A549 (cell line): ENCODE measurements around the gene CIB4.

ENCODE experiments used
- CEBPB ChIP-seq, 2 experiments: fragments of >200 bp in 1 of 2; sonication (Bioruptor Twin) in 1 of 2; formaldehyde crosslinking in 1 of 2; IDR thresholded peaks; 2 replicates each; pipeline ENCODE4 v1.6.1; 2012 to 2016
- EP300 ChIP-seq, 2 experiments: fragments of >200 bp; sonication (Bioruptor Twin); formaldehyde crosslinking; IDR thresholded peaks; 2 replicates in 1 of 2; 3 replicates in 1 of 2; pipeline ENCODE4 v1.6.1; 2016 to 2017
- ESRRA ChIP-seq: fragments of 150-350 bp; IDR thresholded peaks from 2 replicates; pipeline ENCODE4 v1.6.1; 2014; ENCODE audit warnings: mild to moderate bottlenecking, low read length, borderline replicate concordance
- JUN ChIP-seq, 2 experiments: fragments of >200 bp; sonication (Bioruptor Twin); formaldehyde crosslinking; IDR thresholded peaks; 2 replicates in 1 of 2; 3 replicates in 1 of 2; pipeline ENCODE4 v1.6.1; 2016 to 2017
- JUNB ChIP-seq: fragments of >200 bp; sonication (Bioruptor Twin); formaldehyde crosslinking; IDR thresholded peaks from 2 replicates; pipeline ENCODE4 v1.6.1; 2016
- POLR2A ChIP-seq: IDR thresholded peaks from 2 replicates; pipeline ENCODE4 v1.6.1; 2012; ENCODE audit warnings: mild to moderate bottlenecking, low read length
- RAD21 ChIP-seq, 2 experiments: fragments of >200 bp in 1 of 2; sonication (Bioruptor Twin) in 1 of 2; formaldehyde crosslinking in 1 of 2; IDR thresholded peaks in 1 of 2; conservative IDR thresholded peaks in 1 of 2; 2 replicates in 1 of 2; 3 replicates in 1 of 2; pipeline ENCODE4 v1.6.1; 2012 to 2018; ENCODE audit warnings: inconsistent platforms in 1 of 2
- RFX5 ChIP-seq: fragments of 450-650 bp; IDR thresholded peaks from 2 replicates; pipeline ENCODE4 v1.7.1; 2014; ENCODE audit warnings: antibody characterized with exemption, mild to moderate bottlenecking, moderate library complexity
- SMC3 ChIP-seq: fragments of >200 bp; sonication (Bioruptor Twin); formaldehyde crosslinking; IDR thresholded peaks from 3 replicates; pipeline ENCODE4 v1.6.1; 2018; ENCODE audit warnings: inconsistent platforms
- TF ChIP-seq, protein P1 (sequence below): fragments of >200 bp; sonication (Bioruptor Twin); formaldehyde crosslinking; IDR thresholded peaks from 3 replicates; pipeline ENCODE4 v1.5.1; 2016
- TF ChIP-seq, protein P2 (sequence below): fragments of >200 bp; sonication (Bioruptor Twin); formaldehyde crosslinking; IDR thresholded peaks from 3 replicates; pipeline ENCODE4 v1.6.1; 2016
- TF ChIP-seq, protein P3 (sequence below): fragments of 450-650 bp; IDR thresholded peaks from 2 replicates; pipeline ENCODE4 v1.6.1; 2014; ENCODE audit warnings: antibody characterized with exemption
- TF ChIP-seq, protein P4 (sequence below): IDR thresholded peaks from 2 replicates; pipeline ENCODE4 v1.6.1; 2012

DNA sequence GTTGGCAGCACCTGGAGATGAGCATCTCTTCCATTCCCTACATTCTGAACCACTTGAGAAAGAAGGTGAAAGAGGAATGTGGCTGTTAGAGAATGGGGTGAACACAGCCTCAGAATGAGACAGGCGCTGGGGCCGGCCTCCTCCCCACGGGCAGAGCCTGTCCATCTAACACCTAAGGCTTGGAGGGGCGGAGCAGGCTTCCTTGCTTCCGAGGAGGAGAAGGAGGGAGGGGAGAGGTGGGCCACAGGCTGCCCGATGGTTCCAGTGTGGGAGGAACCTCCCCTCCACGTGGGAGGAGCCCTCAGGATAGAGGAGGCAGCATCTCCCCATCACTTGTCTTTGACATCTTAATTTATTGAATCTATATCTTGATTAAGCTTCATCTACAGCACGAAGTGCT is 68.6 kb downstream of the CIB4 start:
- TF ChIP-seq, protein P1, sequence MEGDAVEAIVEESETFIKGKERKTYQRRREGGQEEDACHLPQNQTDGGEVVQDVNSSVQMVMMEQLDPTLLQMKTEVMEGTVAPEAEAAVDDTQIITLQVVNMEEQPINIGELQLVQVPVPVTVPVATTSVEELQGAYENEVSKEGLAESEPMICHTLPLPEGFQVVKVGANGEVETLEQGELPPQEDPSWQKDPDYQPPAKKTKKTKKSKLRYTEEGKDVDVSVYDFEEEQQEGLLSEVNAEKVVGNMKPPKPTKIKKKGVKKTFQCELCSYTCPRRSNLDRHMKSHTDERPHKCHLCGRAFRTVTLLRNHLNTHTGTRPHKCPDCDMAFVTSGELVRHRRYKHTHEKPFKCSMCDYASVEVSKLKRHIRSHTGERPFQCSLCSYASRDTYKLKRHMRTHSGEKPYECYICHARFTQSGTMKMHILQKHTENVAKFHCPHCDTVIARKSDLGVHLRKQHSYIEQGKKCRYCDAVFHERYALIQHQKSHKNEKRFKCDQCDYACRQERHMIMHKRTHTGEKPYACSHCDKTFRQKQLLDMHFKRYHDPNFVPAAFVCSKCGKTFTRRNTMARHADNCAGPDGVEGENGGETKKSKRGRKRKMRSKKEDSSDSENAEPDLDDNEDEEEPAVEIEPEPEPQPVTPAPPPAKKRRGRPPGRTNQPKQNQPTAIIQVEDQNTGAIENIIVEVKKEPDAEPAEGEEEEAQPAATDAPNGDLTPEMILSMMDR: no peak
- no peak for TF ChIP-seq RAD21 (conservative IDR thresholded peaks at IDR 0.05 in 1 of 2, IDR thresholded peaks at IDR 0.05 in 1 of 2)
- TF ChIP-seq POLR2A: no peak
- no peak for TF ChIP-seq RFX5
- TF ChIP-seq, protein P2, sequence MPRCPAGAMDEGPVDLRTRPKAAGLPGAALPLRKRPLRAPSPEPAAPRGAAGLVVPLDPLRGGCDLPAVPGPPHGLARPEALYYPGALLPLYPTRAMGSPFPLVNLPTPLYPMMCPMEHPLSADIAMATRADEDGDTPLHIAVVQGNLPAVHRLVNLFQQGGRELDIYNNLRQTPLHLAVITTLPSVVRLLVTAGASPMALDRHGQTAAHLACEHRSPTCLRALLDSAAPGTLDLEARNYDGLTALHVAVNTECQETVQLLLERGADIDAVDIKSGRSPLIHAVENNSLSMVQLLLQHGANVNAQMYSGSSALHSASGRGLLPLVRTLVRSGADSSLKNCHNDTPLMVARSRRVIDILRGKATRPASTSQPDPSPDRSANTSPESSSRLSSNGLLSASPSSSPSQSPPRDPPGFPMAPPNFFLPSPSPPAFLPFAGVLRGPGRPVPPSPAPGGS: no peak
- TF ChIP-seq, protein P3, sequence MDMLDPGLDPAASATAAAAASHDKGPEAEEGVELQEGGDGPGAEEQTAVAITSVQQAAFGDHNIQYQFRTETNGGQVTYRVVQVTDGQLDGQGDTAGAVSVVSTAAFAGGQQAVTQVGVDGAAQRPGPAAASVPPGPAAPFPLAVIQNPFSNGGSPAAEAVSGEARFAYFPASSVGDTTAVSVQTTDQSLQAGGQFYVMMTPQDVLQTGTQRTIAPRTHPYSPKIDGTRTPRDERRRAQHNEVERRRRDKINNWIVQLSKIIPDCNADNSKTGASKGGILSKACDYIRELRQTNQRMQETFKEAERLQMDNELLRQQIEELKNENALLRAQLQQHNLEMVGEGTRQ: no peak
- TF ChIP-seq, protein P4, sequence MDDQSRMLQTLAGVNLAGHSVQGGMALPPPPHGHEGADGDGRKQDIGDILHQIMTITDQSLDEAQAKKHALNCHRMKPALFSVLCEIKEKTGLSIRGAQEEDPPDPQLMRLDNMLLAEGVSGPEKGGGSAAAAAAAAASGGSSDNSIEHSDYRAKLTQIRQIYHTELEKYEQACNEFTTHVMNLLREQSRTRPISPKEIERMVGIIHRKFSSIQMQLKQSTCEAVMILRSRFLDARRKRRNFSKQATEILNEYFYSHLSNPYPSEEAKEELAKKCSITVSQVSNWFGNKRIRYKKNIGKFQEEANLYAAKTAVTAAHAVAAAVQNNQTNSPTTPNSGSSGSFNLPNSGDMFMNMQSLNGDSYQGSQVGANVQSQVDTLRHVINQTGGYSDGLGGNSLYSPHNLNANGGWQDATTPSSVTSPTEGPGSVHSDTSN: no peak
- TF ChIP-seq CEBPB (IDR thresholded peaks at IDR 0.05): no peak
- TF ChIP-seq SMC3: no peak
- TF ChIP-seq JUNB: no peak
- TF ChIP-seq JUN (IDR thresholded peaks at IDR 0.05): no peak
- TF ChIP-seq EP300 (IDR thresholded peaks at IDR 0.05): no peak
- no peak for TF ChIP-seq ESRRA
